Choroid plexus epithelial cell (primary cell): Measurements from ENCODE around the gene TDRD6.

Experiments used
- DNase-seq: peaks from one replicate; pipeline ENCODE4 v3.0.0-alpha.2; 2010; ENCODE audit warnings: low read depth
- H3K4me3 ChIP-seq: 2 replicates; pipeline ENCODE4 v1.5.1; 2011; ENCODE audit warnings: low read depth, mild to moderate bottlenecking, control low read depth, low read length, moderate library complexity
- TF ChIP-seq, protein P1 (sequence below): conservative IDR thresholded peaks from 2 replicates; pipeline ENCODE4 v1.5.1; 2011; ENCODE audit warnings: low read depth, mild to moderate bottlenecking, control low read depth, inconsistent platforms, low read length, moderate library complexity

The TDRD6 gene

DNA sequence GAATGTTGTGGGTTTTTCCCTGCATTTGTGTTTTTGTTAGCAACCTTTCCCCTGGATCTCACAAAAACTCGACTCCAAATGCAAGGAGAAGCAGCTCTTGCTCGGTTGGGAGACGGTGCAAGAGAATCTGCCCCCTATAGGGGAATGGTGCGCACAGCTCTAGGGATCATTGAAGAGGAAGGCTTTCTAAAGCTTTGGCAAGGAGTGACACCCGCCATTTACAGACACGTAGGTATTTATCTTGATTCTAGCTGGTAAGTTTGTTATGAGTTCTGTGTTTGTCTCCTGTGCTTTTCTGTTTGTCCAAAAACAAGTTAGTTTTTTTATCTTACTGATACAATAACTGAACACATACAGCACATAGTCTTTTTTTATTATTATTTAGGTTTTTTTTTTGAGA lies 31.9 kb upstream of the TDRD6 start:
- H3K4me3 ChIP-seq: no peak overlapping the region
- peak; percentile 8 for DNase-seq
- TF ChIP-seq, protein P1, sequence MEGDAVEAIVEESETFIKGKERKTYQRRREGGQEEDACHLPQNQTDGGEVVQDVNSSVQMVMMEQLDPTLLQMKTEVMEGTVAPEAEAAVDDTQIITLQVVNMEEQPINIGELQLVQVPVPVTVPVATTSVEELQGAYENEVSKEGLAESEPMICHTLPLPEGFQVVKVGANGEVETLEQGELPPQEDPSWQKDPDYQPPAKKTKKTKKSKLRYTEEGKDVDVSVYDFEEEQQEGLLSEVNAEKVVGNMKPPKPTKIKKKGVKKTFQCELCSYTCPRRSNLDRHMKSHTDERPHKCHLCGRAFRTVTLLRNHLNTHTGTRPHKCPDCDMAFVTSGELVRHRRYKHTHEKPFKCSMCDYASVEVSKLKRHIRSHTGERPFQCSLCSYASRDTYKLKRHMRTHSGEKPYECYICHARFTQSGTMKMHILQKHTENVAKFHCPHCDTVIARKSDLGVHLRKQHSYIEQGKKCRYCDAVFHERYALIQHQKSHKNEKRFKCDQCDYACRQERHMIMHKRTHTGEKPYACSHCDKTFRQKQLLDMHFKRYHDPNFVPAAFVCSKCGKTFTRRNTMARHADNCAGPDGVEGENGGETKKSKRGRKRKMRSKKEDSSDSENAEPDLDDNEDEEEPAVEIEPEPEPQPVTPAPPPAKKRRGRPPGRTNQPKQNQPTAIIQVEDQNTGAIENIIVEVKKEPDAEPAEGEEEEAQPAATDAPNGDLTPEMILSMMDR: peak; percentile 52

DNA sequence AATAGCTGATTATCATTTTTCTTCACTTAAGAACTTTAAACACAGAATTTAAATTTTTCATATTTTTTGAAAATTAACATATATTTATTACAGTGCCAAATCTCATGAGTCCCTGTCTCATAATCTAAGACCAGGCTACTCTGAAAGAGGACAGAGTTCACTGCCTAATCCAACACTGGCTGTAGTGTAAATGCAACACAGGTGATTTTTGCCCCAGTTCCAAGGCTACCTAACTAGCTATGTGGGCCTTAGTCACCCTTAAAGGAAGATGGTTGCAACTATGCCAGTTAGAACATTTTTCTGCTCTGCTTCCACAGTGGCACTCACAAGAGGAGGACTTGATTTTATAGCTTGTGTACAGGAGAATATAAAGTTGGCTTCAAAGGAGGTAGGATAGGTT lies 30.0 kb upstream of the TDRD6 start:
- DNase-seq: no peak
- H3K4me3 ChIP-seq: no peak overlapping the region
- TF ChIP-seq, protein P1: no peak

DNA sequence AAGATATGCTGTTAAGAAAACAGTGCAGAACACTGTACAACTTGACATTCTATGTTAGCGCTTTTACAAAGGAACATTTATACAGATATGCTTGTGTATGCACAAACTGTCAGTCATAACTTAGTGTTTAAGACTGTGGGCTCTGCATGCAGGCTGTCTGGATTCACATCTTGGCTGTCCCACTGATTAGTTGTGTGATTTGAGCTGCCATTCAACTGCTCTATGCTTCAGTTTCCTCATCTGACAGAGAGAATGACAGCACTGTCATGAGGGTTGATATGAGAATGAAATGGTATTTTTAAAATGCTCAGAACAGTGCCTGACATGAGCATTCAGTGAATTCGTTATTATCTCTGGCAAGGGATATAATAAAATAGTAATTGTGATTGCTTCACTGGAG lies 26.2 kb upstream of the TDRD6 start:
- no peak for DNase-seq
- no peak overlapping the region for H3K4me3 ChIP-seq
- TF ChIP-seq, protein P1: no peak

DNA sequence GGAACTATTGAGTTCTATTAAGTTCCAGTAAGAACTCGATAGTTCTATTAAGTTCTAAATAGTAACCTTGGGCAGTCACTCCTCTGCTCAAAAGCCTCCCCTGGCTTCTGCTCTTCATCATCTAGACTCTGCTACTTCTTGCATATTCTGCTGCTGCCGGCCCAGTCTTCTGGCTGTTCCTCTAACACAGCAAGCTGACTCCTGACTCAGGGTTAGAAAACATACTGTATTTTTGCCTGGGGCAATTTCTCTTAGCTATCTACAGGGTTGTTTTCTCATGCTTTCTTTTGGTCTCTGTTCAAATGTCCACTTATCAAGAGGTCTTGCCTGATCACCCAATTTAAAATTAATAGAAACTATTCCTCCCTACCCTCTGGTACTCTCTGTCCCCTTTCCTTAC lies 20.3 kb upstream of the TDRD6 start:
- no peak overlapping the region for H3K4me3 ChIP-seq
- no peak for DNase-seq
- TF ChIP-seq, protein P1: no peak

DNA sequence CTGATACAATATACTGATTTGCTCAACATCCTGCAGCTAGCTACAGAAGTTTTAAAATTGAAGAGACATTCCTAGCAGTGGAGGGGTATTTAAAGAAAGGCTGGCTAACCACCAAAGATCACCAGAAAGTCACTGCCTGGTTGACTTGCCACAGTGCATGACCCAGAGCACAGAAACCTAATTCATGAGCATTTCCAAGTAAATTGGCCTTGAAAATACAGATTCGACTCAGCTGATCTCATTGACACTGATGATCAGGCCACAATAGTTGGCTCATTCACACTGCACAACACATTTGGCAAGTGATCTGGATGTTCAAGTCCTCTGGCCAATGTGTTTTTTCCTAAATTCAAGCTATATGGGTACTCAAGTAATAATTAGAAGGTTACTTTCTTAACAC lies 13.3 kb upstream of the TDRD6 start:
- TF ChIP-seq, protein P1: no peak
- H3K4me3 ChIP-seq: no peak overlapping the region
- DNase-seq: no peak

DNA sequence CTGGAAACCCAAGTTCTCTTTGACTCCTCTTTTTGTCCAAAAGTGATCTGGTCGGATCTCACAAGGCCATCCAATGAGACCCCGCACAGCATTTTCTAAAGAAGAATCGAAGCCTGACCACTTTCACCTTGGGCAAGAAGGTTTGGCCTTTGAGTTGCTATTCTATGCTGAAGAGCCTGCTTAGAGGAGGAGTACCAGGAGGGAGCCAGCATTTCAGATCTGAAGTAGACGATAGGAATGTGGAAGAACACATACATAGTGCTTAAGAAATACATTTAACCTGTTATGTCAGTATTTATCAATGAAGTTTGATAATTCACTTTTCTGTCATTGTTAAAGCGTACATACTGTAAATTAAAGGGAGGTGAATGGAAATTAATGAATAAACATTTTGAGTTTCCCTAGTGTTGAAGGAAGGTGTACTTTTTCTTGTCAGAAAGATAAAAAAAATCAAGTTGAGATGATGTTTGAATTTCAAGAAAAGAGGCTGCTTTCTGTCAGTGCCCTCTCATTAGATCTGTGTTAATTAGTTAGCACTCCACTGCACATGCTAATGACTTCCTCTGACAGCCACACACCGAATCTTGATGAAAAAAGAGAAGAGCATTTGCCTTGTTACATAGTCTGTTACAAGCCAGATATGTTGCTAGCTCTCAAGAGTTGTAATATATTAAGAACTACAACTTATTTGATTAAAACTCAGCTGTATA lies 10.9 kb upstream of the TDRD6 start:
- TF ChIP-seq, protein P1: no peak
- no peak for DNase-seq
- H3K4me3 ChIP-seq: no peak overlapping the region

DNA sequence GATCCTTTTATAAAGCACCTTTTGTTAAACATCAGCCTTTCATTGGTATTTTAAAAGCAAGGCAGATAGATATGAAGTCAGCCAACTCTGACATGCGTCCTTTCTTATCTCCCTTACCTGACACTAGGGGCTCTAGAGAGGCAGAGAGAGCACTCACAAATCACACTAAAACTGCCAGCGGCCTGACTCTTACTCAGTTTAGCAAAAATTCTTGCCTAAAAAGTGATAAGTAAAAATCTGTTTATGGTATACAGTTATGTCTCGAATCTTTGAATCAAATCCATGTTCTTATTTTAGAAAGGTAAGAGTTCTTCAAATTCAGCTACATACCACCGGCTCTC lies 10.4 kb upstream of the TDRD6 start:
- no peak overlapping the region for H3K4me3 ChIP-seq
- DNase-seq: peak; percentile 13
- TF ChIP-seq, protein P1: peak; percentile 39
